CD4-positive, alpha-beta memory T cell (primary cell): ENCODE results near the gene TBC1D2B. TPM values are rescaled to one million over a fixed set of nuclear protein-coding genes. Genes with fewer than 3 reads are reported as not detected.

Experiments
- CTCF ChIA-PET: fragments of 350-600 bp; sonication (Branson Sonifier 250); formaldehyde crosslinking; loops from one replicate; lab custom pipeline; 2021; ENCODE audit warnings: inconsistent platforms; ENCODE audit not compliant: partially characterized antibody; lab: Charles Lee
- POLR2A ChIA-PET: fragments of 350-600 bp; sonication (Branson Sonifier 250); formaldehyde crosslinking; loops from one replicate; lab custom pipeline; 2021; ENCODE audit not compliant: partially characterized antibody; lab: Charles Lee
- DNase-seq, 5 donors: peaks; one replicate each; pipeline versions ENCODE4 v3.0.0 to v3.0.0-alpha.2; 2020 to 2022; ENCODE audit warnings: mixed read lengths in 1 of 5
- H3K27ac ChIP-seq: one replicate; pipeline ENCODE4 v1.7.0; 2013; ENCODE audit warnings: low read depth, low read length
- H3K27me3 ChIP-seq: 2 replicates; pipeline ENCODE4 v1.7.0; 2013; ENCODE audit warnings: mild to moderate bottlenecking, low read length, moderate library complexity; ENCODE audit not compliant: insufficient read depth
- H3K36me3 ChIP-seq: 2 replicates; pipeline ENCODE4 v1.7.0; 2013; ENCODE audit warnings: mild to moderate bottlenecking, low read length, moderate library complexity; ENCODE audit not compliant: insufficient read depth
- H3K4me1 ChIP-seq: 2 replicates; pipeline ENCODE4 v1.7.0; 2013; ENCODE audit warnings: mild to moderate bottlenecking, low read length, moderate library complexity; ENCODE audit not compliant: insufficient read depth
- H3K4me3 ChIP-seq, 2 donors: one replicate each; pipeline ENCODE4 v1.7.0; 2013; ENCODE audit warnings: low read length in 2 of 2, mild to moderate bottlenecking in 1 of 2
- H3K9me3 ChIP-seq, 2 donors: one replicate each; pipeline ENCODE4 v1.7.0; 2013; ENCODE audit warnings: low read length in 2 of 2, control low read depth in 1 of 2; ENCODE audit not compliant: control insufficient read depth in 1 of 2
- H3K27ac Mint-ChIP-seq, 7 donors: one replicate each; pipeline ENCODE4 v1.8.0; 2020 to 2021; ENCODE audit warnings: mixed read lengths in 7 of 7, mild to moderate bottlenecking in 6 of 7, inconsistent platforms in 3 of 7, moderate library complexity in 3 of 7
- H3K27me3 Mint-ChIP-seq, 2 donors: one replicate each; pipeline ENCODE4 v1.8.0; 2020 to 2021; ENCODE audit warnings: mixed read lengths in 2 of 2
- H3K36me3 Mint-ChIP-seq, 2 donors: one replicate each; pipeline ENCODE4 v1.8.0; 2020 to 2021; ENCODE audit warnings: mixed read lengths in 2 of 2, inconsistent platforms in 1 of 2, mild to moderate bottlenecking in 1 of 2
- H3K4me1 Mint-ChIP-seq, 4 donors: one replicate each; pipeline ENCODE4 v1.8.0; 2020 to 2021; ENCODE audit warnings: mixed read lengths in 4 of 4, mild to moderate bottlenecking in 1 of 4
- H3K4me3 Mint-ChIP-seq, 8 donors: one replicate each; pipeline ENCODE4 v1.8.0; 2020 to 2021; ENCODE audit warnings: mixed read lengths in 8 of 8, mild to moderate bottlenecking in 7 of 8, moderate library complexity in 6 of 8, inconsistent platforms in 3 of 8
- H3K9me3 Mint-ChIP-seq, 8 donors: one replicate each; pipeline ENCODE4 v1.8.0; 2020 to 2021; ENCODE audit warnings: mixed read lengths in 8 of 8, mild to moderate bottlenecking in 5 of 8, inconsistent platforms in 3 of 8, moderate library complexity in 1 of 8
- intact Hi-C: fragments of 100-400 bp; cut with micrococcal nuclease; formaldehyde crosslinking; loops from one replicate; pipeline ENCODE4 v1.15.1; 2023
- polyA plus RNA-seq, 2 donors: library from polyadenylated mRNA; unstranded; fragments of 300-500 nt; fragmentation: Illumina TruSeq; gene quantifications; one replicate each; pipeline ENCODE4 v1.2.3, GENCODE V29; 2021
- total RNA-seq, 2 experiments: library from RNA; stranded (reverse); gene quantifications; one replicate each; pipeline ENCODE4 v1.2.3, GENCODE V29; 2021

The TBC1D2B gene
- total and polyA plus RNA-seq, 4 experiments from 2014 or later, result 5.6 to 114 (median 66.8) TPM

- Mint-ChIP-seq H3K4me3 (no peak overlapping the region), H3K4me1 (peaks cover 5 to 19% (median 12%) of the 10 kb centered on the region in 4 donors), H3K27ac (no peak overlapping the region), H3K9me3 (no peaks in the 10 kb centered on the region), H3K36me3 (peaks cover 0 to 2% of the 10 kb centered on the region in 2 donors), H3K27me3 (no peaks in the 10 kb centered on the region)
- no peak for DNase-seq
- H3K27me3 ChIP-seq, result no peaks in the 10 kb centered on the region
- no peaks in the 10 kb centered on the region for H3K9me3 ChIP-seq
- H3K27ac ChIP-seq, result no peak overlapping the region
- no peak overlapping the region for H3K4me3 ChIP-seq
- peaks cover 6% of the 10 kb centered on the region for H3K4me1 ChIP-seq
- no peaks in the 10 kb centered on the region for H3K36me3 ChIP-seq
- intact Hi-C loops, result no loop called here
- CTCF ChIA-PET, result interaction anchor here (0.7 to 1.4 kb wide), 3 partner anchors 14 to 83 kb away, joined by 3 read pairs; no protein-coding TSS in a partner anchor
- POLR2A ChIA-PET, result interaction anchor here (2.1 kb wide), 1 partner anchor 13 kb away, joined by 4 read pairs; no protein-coding TSS in a partner anchor
These were observed 4.7 kb upstream of the TBC1D2B start for GRCh38 chr15:78082106-78082742.

DNA sequence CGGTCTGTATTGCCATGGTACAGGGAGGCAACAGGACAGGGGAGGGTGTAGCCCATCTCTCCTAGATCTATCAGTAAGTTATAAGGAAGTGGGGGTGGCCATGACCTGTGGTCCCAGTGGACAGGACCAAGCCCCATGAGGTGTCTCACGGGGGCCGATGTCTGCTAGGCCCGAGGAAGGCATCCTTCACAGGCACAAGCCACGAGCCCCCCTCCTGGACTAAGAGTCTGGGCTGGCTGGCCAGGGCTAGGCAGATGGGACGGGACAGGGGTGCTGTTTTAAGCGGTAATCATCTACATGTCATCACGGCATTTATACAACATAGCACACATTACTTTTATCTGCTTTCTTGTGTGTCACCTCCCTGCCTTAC is 2.6 kb upstream of the TBC1D2B start:
- intact Hi-C loops, result no loop called here
- H3K4me1 ChIP-seq, result peaks cover 21% of the 10 kb centered on the region
- H3K9me3 ChIP-seq, result no peaks in the 10 kb centered on the region
- POLR2A ChIA-PET, result interaction anchor here (1.0 to 16.7 kb wide), 3 partner anchors 12 to 32 kb away, joined by 3 to 984 read pairs (median 3); no protein-coding TSS in a partner anchor
- H3K27ac ChIP-seq, result no peak overlapping the region
- DNase-seq, result no peak
- no peaks in the 10 kb centered on the region for H3K36me3 ChIP-seq
- peaks cover 9% of the 10 kb centered on the region in 2 donors for H3K36me3 Mint-ChIP-seq
- H3K27me3 Mint-ChIP-seq, result no peaks in the 10 kb centered on the region
- peaks cover 11 to 37% (median 24%) of the 10 kb centered on the region in 4 donors for H3K4me1 Mint-ChIP-seq
- CTCF ChIA-PET, result no interaction called here
- H3K9me3 Mint-ChIP-seq, result no peaks in the 10 kb centered on the region
- H3K27ac Mint-ChIP-seq, result peak overlapping the region in 3 of 7 donors; percentile 37 to 60 (median 38)
- H3K4me3 Mint-ChIP-seq, result peak overlapping the region in 2 of 8 donors; percentile 23 to 46
- no peaks in the 10 kb centered on the region for H3K27me3 ChIP-seq
- no peak overlapping the region for H3K4me3 ChIP-seq

GRCh38 chr15:78079298-78080087 is 2.0 kb upstream of the TBC1D2B start:
- ChIA-PET POLR2A (interaction anchor here (1.0 to 16.7 kb wide), 4 partner anchors 10 to 32 kb away, joined by 3 to 984 read pairs (median 4); no protein-coding TSS in a partner anchor), CTCF (interaction anchor here (0.7 to 2.5 kb wide), 5 partner anchors 10 to 80 kb away, joined by 4 to 15 read pairs (median 5); no protein-coding TSS in a partner anchor)
- no peaks in the 10 kb centered on the region for H3K27me3 Mint-ChIP-seq
- Histone ChIP-seq H3K36me3 (no peaks in the 10 kb centered on the region), H3K27me3 (no peaks in the 10 kb centered on the region), H3K4me3 (no peak overlapping the region), H3K4me1 (peaks cover 26% of the 10 kb centered on the region), H3K27ac (no peak overlapping the region), H3K9me3 (no peaks in the 10 kb centered on the region)
- H3K4me1 Mint-ChIP-seq, result peaks cover 14 to 41% (median 28%) of the 10 kb centered on the region in 4 donors
- H3K36me3 Mint-ChIP-seq, result peaks cover 9 to 12% of the 10 kb centered on the region in 2 donors
- intact Hi-C loops, result no loop called here
- no peak for DNase-seq
- H3K4me3 Mint-ChIP-seq, result peak overlapping the region in 5 of 8 donors; percentile 23 to 87 (median 30)
- H3K9me3 Mint-ChIP-seq, result no peaks in the 10 kb centered on the region
- peak overlapping the region in 6 of 7 donors; percentile 17 to 89 (median 58) for H3K27ac Mint-ChIP-seq

- no peak for DNase-seq
- no peaks in the 10 kb centered on the region for H3K9me3 ChIP-seq
- CTCF ChIA-PET, result interaction anchor here (0.7 to 2.5 kb wide), 10 partner anchors 8 to 46 kb away, joined by 3 to 15 read pairs (median 5); no protein-coding TSS in a partner anchor
- intact Hi-C loops, result loop anchor here (1.0 to 2.0 kb wide), 4 partner anchors 9 to 30 kb away; no protein-coding TSS in a partner anchor
- no peaks in the 10 kb centered on the region for H3K36me3 ChIP-seq
- H3K27ac ChIP-seq, result peak overlapping the region; percentile 83
- Mint-ChIP-seq H3K36me3 (peaks cover 9 to 15% of the 10 kb centered on the region in 2 donors), H3K27ac (peak overlapping the region; percentile 89 to 96 (median 92)), H3K4me1 (peaks cover 25 to 56% (median 40%) of the 10 kb centered on the region in 4 donors), H3K27me3 (no peaks in the 10 kb centered on the region), H3K9me3 (no peaks in the 10 kb centered on the region), H3K4me3 (peak overlapping the region; percentile 83 to 92 (median 90))
- peak overlapping the region; percentile 12 to 89 for H3K4me3 ChIP-seq
- peaks cover 39% of the 10 kb centered on the region for H3K4me1 ChIP-seq
- POLR2A ChIA-PET, result interaction anchor here (0.9 to 16.7 kb wide), 8 partner anchors 10 to 69 kb away, joined by 3 to 984 read pairs (median 4); no protein-coding TSS in a partner anchor
- no peaks in the 10 kb centered on the region for H3K27me3 ChIP-seq
These were observed 330 bp upstream of the TBC1D2B start for GRCh38 chr15:78077871-78078210.

- peaks cover 53% of the 10 kb centered on the region for H3K4me1 ChIP-seq
- Mint-ChIP-seq H3K9me3 (no peaks in the 10 kb centered on the region), H3K27me3 (no peaks in the 10 kb centered on the region), H3K27ac (peak overlapping the region; percentile 89 to 99 (median 97)), H3K4me1 (peaks cover 37 to 70% (median 52%) of the 10 kb centered on the region in 4 donors), H3K4me3 (peak overlapping the region; percentile 93 to 100 (median 99)), H3K36me3 (peaks cover 9 to 15% of the 10 kb centered on the region in 2 donors)
- H3K4me3 ChIP-seq, result peak overlapping the region; percentile 59 to 89
- H3K36me3 ChIP-seq, result no peaks in the 10 kb centered on the region
- ChIA-PET POLR2A (interaction anchor here (0.8 to 16.7 kb wide), 9 partner anchors 8 to 76 kb away, joined by 3 to 984 read pairs (median 3); no protein-coding TSS in a partner anchor), CTCF (interaction anchor here (0.9 to 5.5 kb wide), 11 partner anchors 9 to 76 kb away, joined by 3 to 38 read pairs (median 5); no protein-coding TSS in a partner anchor)
- no peaks in the 10 kb centered on the region for H3K27me3 ChIP-seq
- intact Hi-C loops, result loop anchor here (1.0 to 2.0 kb wide), 5 partner anchors 7 to 42 kb away; no protein-coding TSS in a partner anchor
- DNase-seq, result peak in 1 of 5 donors; percentile 13
- peak overlapping the region; percentile 83 for H3K27ac ChIP-seq
- no peaks in the 10 kb centered on the region for H3K9me3 ChIP-seq
These were observed 1.1 kb downstream of the TBC1D2B start for GRCh38 chr15:78076231-78077052.

- peak overlapping the region; percentile 89 to 99 (median 97) for H3K27ac Mint-ChIP-seq
- DNase-seq, result no peak
- no peaks in the 10 kb centered on the region for H3K27me3 Mint-ChIP-seq
- peaks cover 61% of the 10 kb centered on the region for H3K4me1 ChIP-seq
- H3K36me3 Mint-ChIP-seq, result peaks cover 11 to 15% of the 10 kb centered on the region in 2 donors
- no peaks in the 10 kb centered on the region for H3K9me3 ChIP-seq
- peak overlapping the region; percentile 54 to 89 for H3K4me3 ChIP-seq
- H3K4me3 Mint-ChIP-seq, result peak overlapping the region; percentile 93 to 100 (median 99)
- H3K27ac ChIP-seq, result peak overlapping the region; percentile 83
- H3K4me1 Mint-ChIP-seq, result peaks cover 39 to 73% (median 55%) of the 10 kb centered on the region in 4 donors
- ChIA-PET POLR2A (interaction anchor here (0.8 to 16.7 kb wide), 6 partner anchors 8 to 76 kb away, joined by 3 to 984 read pairs (median 4); no protein-coding TSS in a partner anchor), CTCF (interaction anchor here (0.8 to 5.5 kb wide), 12 partner anchors 8 to 76 kb away, joined by 3 to 38 read pairs (median 4); no protein-coding TSS in a partner anchor)
- H3K36me3 ChIP-seq, result no peaks in the 10 kb centered on the region
- no peaks in the 10 kb centered on the region for H3K27me3 ChIP-seq
- intact Hi-C loops, result loop anchor here (1.0 to 2.0 kb wide), 2 partner anchors 13 to 41 kb away; no protein-coding TSS in a partner anchor
- no peaks in the 10 kb centered on the region for H3K9me3 Mint-ChIP-seq
These were observed 1.9 kb downstream of the TBC1D2B start for GRCh38 chr15:78075490-78076230.
